HCT116 (cell line): ENCODE measurements around the gene STX2. TPM values are rescaled to one million over a fixed set of nuclear protein-coding genes. Genes with fewer than 3 reads are reported as not detected.

Source experiments
- ATAC-seq: fragments of 200-7000 bp; cut with Tn5 transposase; 2 replicates; pipeline ENCODE4 v1.9.1; 2020; ENCODE audit warnings: mild to moderate bottlenecking, moderate library complexity
- BruUV-seq: library from RNA; stranded (reverse); fragments of 400-500 nt; replicated peaks from 2 replicates; lab custom pipeline; 2021; lab: Mats Ljungman, UMichigan
- CTCF ChIA-PET: fragments of 300-600 bp; sonication (Branson Sonifier 250); formaldehyde crosslinking; loops from one replicate; lab custom pipeline; 2021; ENCODE audit warnings: antibody characterized with exemption; lab: Charles Lee
- POLR2A ChIA-PET: fragments of 300-600, 350-600 bp; sonication (Branson Sonifier 250); formaldehyde crosslinking; loops from one replicate; lab custom pipeline; 2021; ENCODE audit warnings: antibody characterized with exemption; lab: Charles Lee
- RAD21 ChIA-PET, 2 experiments: fragments of 300-600 bp; sonication (Branson Sonifier 250); formaldehyde crosslinking; loops; one replicate each; lab custom pipeline; 2023; ENCODE audit warnings: low total read pairs in 2 of 2; ENCODE audit not compliant: uncharacterized antibody in 2 of 2, unreplicated experiment in 2 of 2, low non-redundant PET in 1 of 2; lab: Charles Lee
- DNase-seq: peaks from one replicate; pipeline ENCODE4 v3.0.0-alpha.2; 2010; ENCODE audit warnings: low read depth, low spot score
- H2AFZ ChIP-seq: fragments of 200-600 bp; shearing (Covaris generic), sonication (generic); 2 replicates; pipeline ENCODE4 v1.6.1; 2017; ENCODE audit warnings: low read depth, mixed run types, mixed read lengths, antibody characterized with exemption, low read length; ENCODE audit not compliant: poor library complexity, severe bottlenecking
- H3K27ac ChIP-seq: 2 replicates; pipeline ENCODE4 v1.5.1; 2012; ENCODE audit warnings: low read depth, low read length
- H3K27me3 ChIP-seq: fragments of 200-600 bp; sonication (generic); 2 replicates; pipeline ENCODE4 v1.6.1; 2016; ENCODE audit warnings: mixed run types, low read length, mixed read lengths; ENCODE audit not compliant: insufficient read depth
- H3K36me3 ChIP-seq, 2 experiments: fragments of 200-500 bp in 1 of 2; fragments of 200-600 bp in 1 of 2; sonication (Bioruptor generic) in 1 of 2; sonication (generic) in 1 of 2; 2 replicates each; pipeline versions ENCODE4 v1.5.1 to v1.6.1; 2014 to 2016; ENCODE audit warnings: low read length in 2 of 2, inconsistent platforms in 1 of 2, mixed read lengths in 1 of 2, mixed run types in 1 of 2; ENCODE audit not compliant: insufficient read depth in 2 of 2, control insufficient read depth in 1 of 2
- H3K4me1 ChIP-seq, 2 experiments: fragments of 200-600 bp in 1 of 2; sonication (generic) in 1 of 2; 2 replicates each; pipeline versions ENCODE4 v1.5.1 to v1.6.1; 2012 to 2017; ENCODE audit warnings: low read length in 2 of 2, inconsistent platforms in 1 of 2, mild to moderate bottlenecking in 1 of 2, mixed read lengths in 1 of 2, mixed run types in 1 of 2, moderate library complexity in 1 of 2; ENCODE audit not compliant: insufficient read depth in 2 of 2, control insufficient read depth in 1 of 2
- H3K4me2 ChIP-seq: fragments of 200-600 bp; sonication (generic); 2 replicates; pipeline ENCODE4 v1.6.1; 2017; ENCODE audit warnings: mixed run types, low read length, mixed read lengths
- H3K4me3 ChIP-seq, 2 experiments: fragments of 200-600 bp in 1 of 2; sonication (generic) in 1 of 2; replicated peaks in 1 of 2; 2 replicates each; pipeline ENCODE4 v1.5.1; 2011 to 2016; ENCODE audit warnings: low read length in 2 of 2, control low read depth in 1 of 2, low read depth in 1 of 2, mild to moderate bottlenecking in 1 of 2, mixed read lengths in 1 of 2, mixed run types in 1 of 2
- H3K79me2 ChIP-seq: fragments of 200-600 bp; sonication (generic); 2 replicates; pipeline ENCODE4 v1.6.1; 2017; ENCODE audit warnings: mild to moderate bottlenecking, mixed run types, low read length, moderate library complexity, mixed read lengths; ENCODE audit not compliant: insufficient read depth
- H3K9ac ChIP-seq: fragments of 200-600 bp; sonication (generic); 2 replicates; pipeline ENCODE4 v1.6.1; 2016; ENCODE audit warnings: low read length, mixed read lengths
- H3K9me2 ChIP-seq: fragments of 200-600 bp; sonication (generic), shearing (Covaris generic); 2 replicates; pipeline ENCODE4 v1.6.1; 2017; ENCODE audit warnings: mixed run types, mild to moderate bottlenecking, moderate library complexity; ENCODE audit not compliant: insufficient read depth
- H3K9me3 ChIP-seq, 2 experiments: fragments of 200-500 bp in 1 of 2; fragments of 200-600 bp in 1 of 2; sonication (Bioruptor generic) in 1 of 2; sonication (generic) in 1 of 2; 2 replicates each; pipeline ENCODE4 v1.6.1; 2014 to 2017; ENCODE audit warnings: low read length in 2 of 2, mixed read lengths in 2 of 2, inconsistent platforms in 1 of 2, low read depth in 1 of 2, mild to moderate bottlenecking in 1 of 2, mixed run types in 1 of 2, moderate library complexity in 1 of 2; ENCODE audit not compliant: control insufficient read depth in 1 of 2, insufficient read depth in 1 of 2
- H4K20me1 ChIP-seq: fragments of 200-600 bp; sonication (generic), shearing (Covaris generic); 2 replicates; pipeline ENCODE4 v1.6.1; 2017; ENCODE audit warnings: mixed run types, mild to moderate bottlenecking, moderate library complexity; ENCODE audit not compliant: insufficient read depth
- CBX3 ChIP-seq: IDR thresholded peaks from 2 replicates; pipeline ENCODE4 v1.6.1; 2012; ENCODE audit warnings: low read depth
- CEBPB ChIP-seq: IDR thresholded peaks from 2 replicates; pipeline ENCODE4 v1.6.1; 2012; ENCODE audit warnings: low read depth
- CTCF ChIP-seq, 3 experiments: fragments of 200-600 bp in 1 of 3; sonication (generic) in 1 of 3; IDR thresholded peaks in 2 of 3; conservative IDR thresholded peaks in 1 of 3; 2 replicates each; pipeline ENCODE4 v1.5.1; 2012 to 2017; ENCODE audit warnings: low read depth in 2 of 3, low read length in 2 of 3, antibody characterized with exemption in 1 of 3, borderline replicate concordance in 1 of 3, control low read depth in 1 of 3, mild to moderate bottlenecking in 1 of 3, mixed read lengths in 1 of 3, mixed run types in 1 of 3, moderate library complexity in 1 of 3; ENCODE audit not compliant: insufficient read depth in 1 of 3
- ELF1 ChIP-seq: IDR thresholded peaks from 2 replicates; pipeline ENCODE4 v1.6.1; 2012; ENCODE audit warnings: low read depth, borderline replicate concordance
- EZH2 ChIP-seq: fragments of 200-600 bp; sonication (generic); IDR thresholded peaks from 2 replicates; pipeline ENCODE4 v1.6.1; 2017; ENCODE audit warnings: antibody characterized with exemption, mixed run types
- FOSL1 ChIP-seq: IDR thresholded peaks from 2 replicates; pipeline ENCODE4 v1.6.1; 2012; ENCODE audit warnings: low read depth
- JUND ChIP-seq: IDR thresholded peaks from 2 replicates; pipeline ENCODE4 v1.6.1; 2012
- POLR2A ChIP-seq: IDR thresholded peaks from 2 replicates; pipeline ENCODE4 v1.7.0; 2011; ENCODE audit warnings: borderline replicate concordance; ENCODE audit not compliant: insufficient read depth, insufficient read length; ENCODE audit errors: extremely low read depth
- POLR2AphosphoS5 ChIP-seq: IDR thresholded peaks from 2 replicates; pipeline ENCODE4 v1.6.1; 2011; ENCODE audit warnings: mild to moderate bottlenecking, low read depth, low read length, moderate library complexity
- RAD21 ChIP-seq: IDR thresholded peaks from 2 replicates; pipeline ENCODE4 v1.6.1; 2012; ENCODE audit warnings: low read depth, mild to moderate bottlenecking
- SIN3A ChIP-seq: IDR thresholded peaks from 2 replicates; pipeline ENCODE4 v1.6.1; 2012; ENCODE audit warnings: low read depth
- SP1 ChIP-seq: IDR thresholded peaks from 2 replicates; pipeline ENCODE4 v1.6.1; 2012; ENCODE audit warnings: low read depth
- TCF7L2 ChIP-seq: IDR thresholded peaks from 2 replicates; pipeline ENCODE4 v1.7.0; 2011; ENCODE audit warnings: borderline replicate concordance, inconsistent platforms; ENCODE audit not compliant: insufficient read depth, insufficient read length; ENCODE audit errors: extremely low read depth
- ZFX ChIP-seq: fragments of 450-650 bp; IDR thresholded peaks from 2 replicates; pipeline ENCODE4 v1.6.1; 2017
- intact Hi-C: fragments of 100-400 bp; cut with micrococcal nuclease; formaldehyde crosslinking; loops from 2 replicates; pipeline ENCODE4 v1.10.0; 2022
- total RNA-seq: library from RNA; stranded (reverse); gene quantifications from one replicate; pipeline ENCODE4 v1.2.1, GENCODE V29; 2021; ENCODE audit not compliant: unreplicated experiment
- TF ChIP-seq, protein P1 (sequence below): IDR thresholded peaks from 2 replicates; pipeline ENCODE4 v1.6.1; 2012; ENCODE audit warnings: low read depth

STX2 gene
- total RNA-seq, 1 experiment from 2014 or later, result 19.2 TPM

DNA sequence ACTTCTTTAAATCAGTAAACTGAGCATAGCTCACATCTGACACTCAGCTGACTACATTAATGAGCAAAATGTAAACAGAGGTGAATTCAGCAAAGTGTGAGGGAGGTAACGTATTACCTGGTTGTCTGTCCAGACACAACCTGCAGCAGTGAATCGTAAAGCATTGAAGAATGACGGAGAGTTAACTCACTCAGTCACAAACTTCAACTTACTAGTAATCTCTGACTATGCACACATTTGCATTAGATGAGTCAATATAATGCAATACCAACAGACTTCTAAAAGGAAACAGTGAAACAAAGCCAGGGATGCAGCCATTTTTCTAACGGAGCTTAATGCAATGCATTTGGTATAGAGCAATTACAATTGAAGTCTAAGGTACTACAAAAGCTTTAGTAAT lies 40.0 kb downstream of the STX2 start:
- Histone ChIP-seq H3K27ac (no peak overlapping the region), H3K79me2 (no peaks in the 10 kb centered on the region), H4K20me1 (no peaks in the 10 kb centered on the region), H3K27me3 (no peaks in the 10 kb centered on the region), H3K9me2 (no peaks in the 10 kb centered on the region), H3K4me1 (peaks cover 0 to 3% of the 10 kb centered on the region in 2 experiments; a peak in 1 of 4 replicates), H3K9me3 (no peaks in the 10 kb centered on the region), H3K9ac (no peak overlapping the region), H3K4me3 (no peak overlapping the region), H2AFZ (no peak overlapping the region), H3K36me3 (peaks cover 13 to 26% of the 10 kb centered on the region in 2 experiments; a peak in 3 of 4 replicates), H3K4me2 (no peak overlapping the region)
- no peak for DNase-seq
- ChIA-PET RAD21 (no interaction called here), CTCF (no interaction called here), POLR2A (no interaction called here)
- no TSS peak for BruUV-seq
- intact Hi-C loops, result no loop called here
- TF ChIP-seq CTCF (IDR thresholded peaks at IDR 0.05 in 2 of 3, conservative IDR thresholded peaks at IDR 0.05 in 1 of 3; ENCODE audit: borderline replicate concordance in 1 of 3, insufficient read depth in 1 of 3, low read depth in 2 of 3, low read length in 2 of 3), result no peak
- TF ChIP-seq POLR2A, result no peak
- no peak for TF ChIP-seq CBX3
- TF ChIP-seq ELF1, result no peak
- no peak for TF ChIP-seq FOSL1
- TF ChIP-seq TCF7L2, result no peak
- TF ChIP-seq EZH2, result no peak
- TF ChIP-seq POLR2AphosphoS5, result no peak
- TF ChIP-seq, protein P1, sequence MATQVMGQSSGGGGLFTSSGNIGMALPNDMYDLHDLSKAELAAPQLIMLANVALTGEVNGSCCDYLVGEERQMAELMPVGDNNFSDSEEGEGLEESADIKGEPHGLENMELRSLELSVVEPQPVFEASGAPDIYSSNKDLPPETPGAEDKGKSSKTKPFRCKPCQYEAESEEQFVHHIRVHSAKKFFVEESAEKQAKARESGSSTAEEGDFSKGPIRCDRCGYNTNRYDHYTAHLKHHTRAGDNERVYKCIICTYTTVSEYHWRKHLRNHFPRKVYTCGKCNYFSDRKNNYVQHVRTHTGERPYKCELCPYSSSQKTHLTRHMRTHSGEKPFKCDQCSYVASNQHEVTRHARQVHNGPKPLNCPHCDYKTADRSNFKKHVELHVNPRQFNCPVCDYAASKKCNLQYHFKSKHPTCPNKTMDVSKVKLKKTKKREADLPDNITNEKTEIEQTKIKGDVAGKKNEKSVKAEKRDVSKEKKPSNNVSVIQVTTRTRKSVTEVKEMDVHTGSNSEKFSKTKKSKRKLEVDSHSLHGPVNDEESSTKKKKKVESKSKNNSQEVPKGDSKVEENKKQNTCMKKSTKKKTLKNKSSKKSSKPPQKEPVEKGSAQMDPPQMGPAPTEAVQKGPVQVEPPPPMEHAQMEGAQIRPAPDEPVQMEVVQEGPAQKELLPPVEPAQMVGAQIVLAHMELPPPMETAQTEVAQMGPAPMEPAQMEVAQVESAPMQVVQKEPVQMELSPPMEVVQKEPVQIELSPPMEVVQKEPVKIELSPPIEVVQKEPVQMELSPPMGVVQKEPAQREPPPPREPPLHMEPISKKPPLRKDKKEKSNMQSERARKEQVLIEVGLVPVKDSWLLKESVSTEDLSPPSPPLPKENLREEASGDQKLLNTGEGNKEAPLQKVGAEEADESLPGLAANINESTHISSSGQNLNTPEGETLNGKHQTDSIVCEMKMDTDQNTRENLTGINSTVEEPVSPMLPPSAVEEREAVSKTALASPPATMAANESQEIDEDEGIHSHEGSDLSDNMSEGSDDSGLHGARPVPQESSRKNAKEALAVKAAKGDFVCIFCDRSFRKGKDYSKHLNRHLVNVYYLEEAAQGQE, result no peak
- no peak for TF ChIP-seq RAD21
- no peak for TF ChIP-seq ZFX
- TF ChIP-seq SP1, result no peak
- TF ChIP-seq JUND, result no peak
- no peak for TF ChIP-seq SIN3A
- TF ChIP-seq CEBPB, result no peak
- no peak for ATAC-seq
